ENCODE data around the gene KCNAB3.

GRCh38 chr17:7889166-7889955 lies 40.3 kb downstream of the KCNAB3 start:
- TF ChIP-seq CTCF (IDR thresholded peaks at IDR 0.05) (peak in 5 of 7 experiments; percentile 60 to 75 (median 65)), POLR2A (IDR thresholded peaks at IDR 0.05) (no peak), EP300 (IDR thresholded peaks at IDR 0.05) (peak; percentile 41)
